Jurkat, Clone E6-1 (cell line): Measurements from ENCODE around the gene MRPL14.
A peak's percentile ranks its signal among the peaks of the same experiment; 100 is the strongest.

Experiments
- DNase-seq: peaks from one replicate; pipeline ENCODE4 v3.0.0-alpha.2; 2011; ENCODE audit warnings: low read depth, low spot score
- H3K4me3 ChIP-seq: 2 replicates; pipeline ENCODE4 v1.5.1; 2011; ENCODE audit warnings: mild to moderate bottlenecking, low read length, control low read depth, moderate library complexity

Gene MRPL14

GRCh38 chr6:44129841-44130322, 2.6 kb upstream of the MRPL14 start:
- DNase-seq = peak; percentile 57
- no peak overlapping the region for H3K4me3 ChIP-seq

- H3K4me3 ChIP-seq = peak overlapping the region; percentile 70
- no peak for DNase-seq
These were observed 1.0 kb upstream of the MRPL14 start for GRCh38 chr6:44128020-44128917.

GRCh38 chr6:44126320-44127149, 717 bp downstream of the MRPL14 start:
- peak overlapping the region; percentile 89 for H3K4me3 ChIP-seq
- peak; percentile 19 for DNase-seq

- H3K4me3 ChIP-seq = no peak overlapping the region
- DNase-seq = no peak
These were observed 3.7 kb downstream of the MRPL14 start for GRCh38 chr6:44123544-44123943.

GRCh38 chr6:44122801-44123200, 4.5 kb downstream of the MRPL14 start:
- DNase-seq = peak; percentile 77
- peak overlapping the region; percentile 15 for H3K4me3 ChIP-seq

GRCh38 chr6:44120692-44121443, 6.4 kb downstream of the MRPL14 start:
- no peak for DNase-seq
- no peak overlapping the region for H3K4me3 ChIP-seq

GRCh38 chr6:44119704-44120262, 7.5 kb downstream of the MRPL14 start:
- no peak for DNase-seq
- no peak overlapping the region for H3K4me3 ChIP-seq

- no peak for DNase-seq
These were observed 9.7 kb downstream of the MRPL14 start for GRCh38 chr6:44117397-44118128.

GRCh38 chr6:44116641-44117382, 10.4 kb downstream of the MRPL14 start:
- no peak for DNase-seq
- no peak overlapping the region for H3K4me3 ChIP-seq

More at GRCh38 chr6:44117397-44118128, 9.7 kb downstream of the MRPL14 start:
- no peak overlapping the region for H3K4me3 ChIP-seq

- peak; percentile 41 for DNase-seq
- no peak overlapping the region for H3K4me3 ChIP-seq
These were observed 11.4 kb downstream of the MRPL14 start for GRCh38 chr6:44115866-44116265.

- no peak for DNase-seq
- no peak overlapping the region for H3K4me3 ChIP-seq
These were observed 13.8 kb downstream of the MRPL14 start for GRCh38 chr6:44113414-44113813.

GRCh38 chr6:44111434-44112417, 15.5 kb downstream of the MRPL14 start:
- no peak overlapping the region for H3K4me3 ChIP-seq
- no peak for DNase-seq

- no peak overlapping the region for H3K4me3 ChIP-seq
- DNase-seq = no peak
These were observed 16.3 kb downstream of the MRPL14 start for GRCh38 chr6:44110966-44111365.

GRCh38 chr6:44110005-44110676, 17.1 kb downstream of the MRPL14 start:
- no peak for DNase-seq
- no peak overlapping the region for H3K4me3 ChIP-seq

- H3K4me3 ChIP-seq = no peak overlapping the region
- DNase-seq = no peak
These were observed 18.0 kb downstream of the MRPL14 start for GRCh38 chr6:44109212-44109611.

GRCh38 chr6:44108471-44108870, 18.8 kb downstream of the MRPL14 start:
- DNase-seq = no peak
- no peak overlapping the region for H3K4me3 ChIP-seq
